NCI-H226 (cell line): ENCODE measurements around the gene RPTN.
"Not testable (repeated sequence)": the region's sequence is repeated elsewhere in the genome, so short reads cannot be mapped to it uniquely, and the experiment has no call there.

Experiments used
- DNase-seq: peaks from one replicate; pipeline ENCODE4 v3.0.0-alpha.2; 2015

RPTN gene

GRCh38 chr1:152165286-152166077 lies 6.5 kb upstream of the RPTN start:
- no peak for DNase-seq

- DNase-seq = peak; percentile 90
Measured at GRCh38 chr1:152164517-152165136, 5.6 kb upstream of the RPTN start.

- DNase-seq = peak; percentile 93
Measured at GRCh38 chr1:152162792-152163463, 3.9 kb upstream of the RPTN start.

GRCh38 chr1:152160576-152160975 lies 1.5 kb upstream of the RPTN start:
- DNase-seq = no peak

GRCh38 chr1:152153996-152154395 lies 5.0 kb downstream of the RPTN start:
- DNase-seq = no peak

- no peak for DNase-seq
Measured at GRCh38 chr1:152151646-152152045, 7.4 kb downstream of the RPTN start.

- no peak for DNase-seq
Measured at GRCh38 chr1:152148981-152149380, 10.0 kb downstream of the RPTN start.

GRCh38 chr1:152148051-152148450 lies 11.0 kb downstream of the RPTN start:
- DNase-seq = no peak

- DNase-seq = no peak
Measured at GRCh38 chr1:152145769-152146168, 13.3 kb downstream of the RPTN start.

- DNase-seq = not testable (repeated sequence)
Measured at GRCh38 chr1:152144674-152145183, 14.3 kb downstream of the RPTN start.

- peak; percentile 16 for DNase-seq
Measured at GRCh38 chr1:152143150-152143887, 15.7 kb downstream of the RPTN start.

GRCh38 chr1:152141971-152142584 lies 16.9 kb downstream of the RPTN start:
- DNase-seq = peak; percentile 51

GRCh38 chr1:152137215-152137614 lies 21.8 kb downstream of the RPTN start:
- no peak for DNase-seq

- no peak for DNase-seq
Measured at GRCh38 chr1:152130186-152130585, 28.8 kb downstream of the RPTN start.

- no peak for DNase-seq
Measured at GRCh38 chr1:152127673-152128072, 31.4 kb downstream of the RPTN start.

GRCh38 chr1:152125834-152126443 lies 33.1 kb downstream of the RPTN start:
- no peak for DNase-seq

GRCh38 chr1:152118915-152119314 lies 40.1 kb downstream of the RPTN start:
- DNase-seq = no peak

GRCh38 chr1:152115344-152115743 lies 43.7 kb downstream of the RPTN start, which contains the start of gene TCHH:
Gene TCHH (minus strand): TSS chr1:152115444. CDS start chr1:152114080, 1,364 bp downstream.
- DNase-seq = no peak

- no peak for DNase-seq
Measured at GRCh38 chr1:152112885-152113432, 46.1 kb downstream of the RPTN start.

GRCh38 chr1:152112101-152112884 lies 46.7 kb downstream of the RPTN start:
- DNase-seq = no peak

GRCh38 chr1:152111515-152111968 lies 47.5 kb downstream of the RPTN start:
- DNase-seq = no peak
